Activated T-helper 1 cell treated with anti-CD3 and anti-CD28 coated beads, Interleukin-2, amount 50 U/mL, for 16 hours (primary cell): ENCODE results near the gene OAS3.
"Not testable (repeated sequence)": the region's sequence is repeated elsewhere in the genome, so short reads cannot be mapped to it uniquely, and the experiment has no call there.

Experiments used
- DNase-seq, 2 donors: peaks; one replicate each; pipeline ENCODE4 v3.0.0-alpha.2; 2020; ENCODE audit warnings: low read depth in 1 of 2, low spot score in 1 of 2

OAS3 gene

DNA sequence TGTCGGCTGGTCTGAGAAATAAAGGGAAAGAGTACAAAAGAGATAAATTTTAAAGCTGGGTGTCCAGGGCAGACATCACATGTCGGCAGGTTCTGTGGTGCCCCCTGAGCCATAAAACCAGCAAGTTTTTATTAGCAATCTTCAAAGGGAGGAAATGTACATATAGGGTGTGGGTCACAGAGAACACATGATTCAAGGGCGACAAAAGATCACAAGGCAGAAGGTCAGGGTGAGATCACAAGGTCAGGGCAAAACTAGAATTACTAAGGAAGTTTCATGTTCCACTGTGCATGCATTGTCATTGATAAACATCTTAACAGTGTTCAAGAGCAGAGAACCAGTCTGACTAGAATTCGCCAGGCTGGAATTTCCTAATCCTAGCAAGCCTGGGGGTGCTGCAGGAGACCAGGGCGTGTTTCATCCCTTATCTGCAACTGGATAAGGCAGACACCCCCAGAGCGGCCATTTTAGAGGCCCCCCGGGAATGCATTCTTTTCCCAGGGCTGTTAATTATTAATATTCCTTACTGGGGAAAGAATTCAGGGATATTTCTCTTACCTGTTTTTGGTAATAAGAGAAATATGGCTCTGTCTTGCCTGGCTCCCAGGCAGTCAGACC, 11.7 kb upstream of the OAS3 start:
- not testable (repeated sequence) for DNase-seq

DNA sequence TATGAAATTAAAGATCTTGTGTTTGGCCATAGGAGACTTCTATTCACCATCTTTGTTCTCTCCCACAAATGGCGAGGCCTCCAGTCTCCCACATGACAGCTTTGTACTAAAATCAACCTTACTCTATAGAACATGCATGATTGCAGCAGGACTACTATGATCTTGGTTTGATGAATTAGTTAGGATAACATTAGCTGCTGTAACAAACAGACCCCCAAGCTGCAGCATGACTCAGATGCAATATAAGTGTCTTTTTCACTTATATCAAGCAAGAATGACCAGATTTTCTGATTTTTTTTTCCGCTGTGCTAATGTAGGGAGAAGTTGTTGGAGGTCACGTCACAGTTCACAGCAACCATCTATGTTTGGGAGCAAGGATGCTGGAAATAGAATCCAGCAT, 10.8 kb upstream of the OAS3 start:
- no peak for DNase-seq

DNA sequence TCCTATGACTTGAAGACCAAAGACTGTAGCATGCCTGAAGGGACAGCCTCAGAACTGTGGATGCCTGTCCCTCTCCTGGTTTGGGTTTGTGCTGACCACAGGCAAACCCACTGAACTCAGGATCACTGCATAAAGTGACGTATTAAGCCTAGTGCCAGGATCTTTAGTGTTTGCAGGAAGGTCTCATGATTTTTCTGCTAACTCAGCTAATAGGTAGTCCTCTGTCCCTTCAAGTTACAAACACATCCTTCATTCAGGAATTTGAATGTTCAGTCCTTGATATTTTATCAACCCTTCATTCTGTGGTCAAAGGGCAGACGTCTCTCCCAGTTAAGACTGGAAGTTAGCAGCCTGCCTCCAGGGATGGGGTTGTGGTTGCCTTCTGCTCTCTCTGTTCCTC, 10.3 kb upstream of the OAS3 start:
- no peak for DNase-seq

DNA sequence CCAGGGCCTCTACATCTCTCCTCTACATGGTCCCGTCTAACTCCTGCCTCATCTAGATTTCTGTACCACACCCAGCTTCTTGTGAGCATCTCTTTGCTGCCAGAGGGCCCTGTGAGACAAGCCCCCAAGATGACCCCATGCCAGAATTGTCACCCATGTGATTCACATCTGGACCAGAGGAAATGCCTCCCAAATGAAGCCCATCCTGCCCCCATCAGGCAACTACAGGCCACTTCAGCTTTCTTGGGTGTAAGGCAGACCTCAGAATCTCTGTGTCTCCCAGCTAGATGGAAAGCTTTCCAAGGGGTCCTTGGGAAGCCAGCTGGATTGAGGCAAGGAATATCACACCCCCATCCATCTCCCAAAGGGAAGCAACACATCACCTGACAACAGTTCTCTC, 9.3 kb upstream of the OAS3 start:
- DNase-seq, result no peak

DNA sequence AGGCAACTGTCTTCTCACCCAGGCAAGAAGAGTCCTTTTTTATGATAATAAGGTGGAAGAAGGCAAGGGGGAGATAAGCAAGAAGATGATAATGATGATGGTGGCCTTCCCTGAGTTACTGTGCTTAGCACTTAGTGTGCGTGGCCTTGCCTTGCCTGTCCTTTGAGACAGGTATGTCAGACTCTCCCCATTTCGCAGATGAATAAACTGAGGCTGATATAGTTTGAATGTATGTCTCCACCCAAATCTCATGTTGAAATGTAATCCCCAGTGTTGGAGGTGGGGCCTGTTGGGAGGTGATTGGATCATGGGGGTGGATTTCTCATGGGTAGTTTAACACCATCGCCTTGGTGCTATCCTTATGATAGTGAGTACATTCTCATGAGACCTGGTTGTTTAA, 8.6 kb upstream of the OAS3 start:
- DNase-seq, result no peak

DNA sequence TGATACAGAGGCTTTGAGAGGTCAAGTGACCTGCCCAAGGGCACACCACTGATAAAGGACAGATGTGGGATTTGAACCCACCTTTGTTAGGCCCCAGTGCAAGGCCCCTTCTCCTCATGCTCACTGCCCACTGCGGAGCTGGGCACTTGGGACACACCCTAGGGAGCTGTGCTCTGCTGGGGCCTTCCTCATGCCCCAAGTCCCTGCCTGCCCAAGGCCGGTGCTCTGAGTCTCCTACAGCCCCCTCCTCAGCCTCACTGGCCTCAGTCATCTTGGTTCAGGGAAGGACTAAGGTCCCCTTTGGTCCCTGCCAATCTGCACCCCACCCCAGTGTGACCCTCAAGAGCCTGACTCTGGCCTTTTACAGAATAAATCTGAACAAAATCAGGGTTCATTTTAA, 7.9 kb upstream of the OAS3 start:
- no peak for DNase-seq

DNA sequence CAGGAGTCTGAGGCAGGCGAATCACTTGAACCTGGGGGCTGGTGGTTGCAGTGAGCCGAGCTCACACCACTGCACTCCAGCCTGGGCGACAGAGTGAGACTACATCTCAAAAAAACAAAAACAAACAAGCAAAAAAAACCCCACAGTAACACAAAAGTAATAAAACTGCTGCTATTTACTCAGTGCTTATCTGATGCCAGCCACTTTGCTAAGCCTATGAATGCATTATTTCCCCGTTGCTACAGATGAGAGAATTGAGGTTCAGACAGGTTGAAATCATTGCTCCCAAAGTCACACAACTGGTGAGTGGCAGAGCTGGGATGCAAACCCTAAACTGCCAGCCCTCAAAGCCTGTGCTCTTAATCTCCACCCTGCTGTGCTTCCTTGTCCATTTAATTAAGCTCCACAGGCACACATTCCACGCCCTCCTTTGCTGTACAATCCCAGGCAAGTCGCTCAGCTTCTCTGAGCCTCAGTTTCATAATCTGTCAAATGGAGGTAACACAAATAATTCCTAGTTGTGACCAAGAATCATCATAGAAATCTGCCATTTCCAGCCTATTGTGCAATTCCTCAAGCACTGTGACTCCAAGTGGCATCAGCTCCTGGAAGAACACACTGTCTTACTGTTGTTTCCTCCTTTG, 5.7 kb upstream of the OAS3 start:
- DNase-seq, result no peak

DNA sequence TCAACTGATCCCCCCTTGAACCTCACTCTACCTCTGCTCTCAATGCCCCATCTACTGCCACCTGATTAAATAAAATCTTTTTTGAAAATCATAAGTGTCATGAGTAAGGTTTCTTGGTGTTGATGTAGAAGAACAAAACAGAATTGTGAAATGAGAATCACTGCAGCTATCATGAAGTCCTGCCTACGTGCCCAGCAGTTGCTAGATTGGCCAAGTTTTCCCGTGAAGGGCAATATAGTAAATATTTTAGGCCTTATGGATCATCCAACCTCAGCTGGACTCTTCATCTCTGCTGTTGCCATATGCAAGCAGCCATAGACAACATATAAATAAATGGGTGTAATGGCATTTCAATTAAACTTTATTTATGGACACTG, 5.2 kb upstream of the OAS3 start:
- no peak for DNase-seq

DNA sequence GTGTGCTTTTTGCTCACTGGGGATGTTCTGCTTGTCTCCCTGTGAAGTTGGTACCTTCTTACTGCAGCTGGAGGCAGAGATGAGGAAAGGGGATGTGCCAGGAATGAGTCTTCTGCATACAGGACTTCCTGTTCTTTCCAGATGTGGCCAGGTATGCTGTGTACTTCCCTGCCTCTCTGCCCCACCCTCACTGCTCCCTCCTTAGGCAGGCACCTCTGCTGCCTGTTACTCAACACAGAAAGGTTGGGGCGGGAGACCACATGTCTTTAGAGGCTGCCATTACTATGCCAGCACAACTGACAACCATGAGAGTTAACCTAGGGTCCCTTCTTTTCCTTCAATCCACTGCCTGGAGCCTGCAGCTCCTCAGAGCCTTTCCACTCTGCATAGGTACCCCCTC, 2.0 kb upstream of the OAS3 start:
- DNase-seq, result no peak

DNA sequence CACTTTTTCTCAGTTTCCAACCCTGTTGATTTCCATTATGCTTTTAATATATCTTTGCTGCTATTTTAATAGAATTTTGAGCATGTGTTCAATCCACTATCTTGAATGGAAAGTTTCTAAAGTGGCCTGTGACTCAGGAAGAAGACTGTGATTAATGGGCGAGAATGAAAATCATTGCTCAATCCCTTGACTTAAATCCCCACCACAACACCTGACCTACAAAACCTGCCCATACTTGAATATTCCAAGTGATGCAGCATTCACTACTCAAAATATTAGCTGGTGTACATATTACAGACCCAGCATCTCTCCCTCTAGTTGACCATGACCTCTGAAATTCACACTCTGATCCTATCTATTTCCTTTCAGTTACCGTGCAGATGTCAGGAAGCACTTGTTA, 1.3 kb upstream of the OAS3 start:
- DNase-seq, result no peak

DNA sequence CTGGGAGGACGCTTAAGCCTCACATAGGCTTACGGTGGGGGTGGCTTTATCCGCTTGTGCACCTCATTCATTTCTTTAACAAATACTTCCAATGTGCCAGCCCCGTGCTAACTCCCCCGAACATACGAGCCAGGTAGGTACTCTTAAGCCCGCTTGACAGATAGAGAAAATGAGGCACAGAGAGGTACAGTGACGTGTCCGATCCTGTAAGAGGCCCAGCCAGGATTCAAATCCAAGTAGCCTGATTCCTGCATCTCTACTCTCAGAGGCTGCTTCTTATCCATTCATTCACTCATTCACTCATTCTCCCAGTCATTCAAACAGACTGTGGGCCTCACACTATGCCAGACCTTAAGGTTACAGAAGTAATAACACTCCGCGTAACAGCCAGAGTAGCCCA, 477 bp downstream of the OAS3 start:
- DNase-seq, result no peak

DNA sequence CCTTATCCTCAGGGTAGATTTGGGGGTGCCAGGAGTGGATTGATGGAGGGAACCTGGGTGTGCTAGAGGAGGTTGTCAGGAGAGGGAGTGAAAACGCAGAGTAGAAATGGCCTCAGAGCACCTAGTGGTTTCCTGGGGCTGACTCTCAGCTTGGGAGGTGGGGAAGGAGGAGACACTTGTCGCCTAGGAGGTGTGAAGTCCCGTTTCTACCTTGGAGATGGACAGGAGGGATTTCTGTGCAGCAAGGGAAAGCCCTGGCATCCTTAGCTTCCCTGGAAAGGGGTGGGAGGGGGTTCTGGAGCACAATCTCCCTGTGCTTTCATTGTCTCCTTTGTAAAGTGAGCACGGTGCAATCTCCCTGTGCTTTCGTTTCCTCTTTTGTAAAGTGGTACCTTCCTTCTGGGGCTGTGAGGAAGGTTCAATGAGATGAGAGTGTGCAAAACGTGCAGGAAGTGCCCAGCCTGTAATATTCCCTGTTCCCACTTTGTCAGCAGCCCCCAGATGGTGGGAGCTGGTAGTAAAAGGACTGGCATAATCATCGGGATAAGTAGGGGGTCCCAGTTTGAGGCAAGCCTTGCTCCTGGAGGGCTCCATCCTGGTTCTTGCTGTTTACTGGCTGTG, 1.6 kb downstream of the OAS3 start:
- DNase-seq, result no peak

DNA sequence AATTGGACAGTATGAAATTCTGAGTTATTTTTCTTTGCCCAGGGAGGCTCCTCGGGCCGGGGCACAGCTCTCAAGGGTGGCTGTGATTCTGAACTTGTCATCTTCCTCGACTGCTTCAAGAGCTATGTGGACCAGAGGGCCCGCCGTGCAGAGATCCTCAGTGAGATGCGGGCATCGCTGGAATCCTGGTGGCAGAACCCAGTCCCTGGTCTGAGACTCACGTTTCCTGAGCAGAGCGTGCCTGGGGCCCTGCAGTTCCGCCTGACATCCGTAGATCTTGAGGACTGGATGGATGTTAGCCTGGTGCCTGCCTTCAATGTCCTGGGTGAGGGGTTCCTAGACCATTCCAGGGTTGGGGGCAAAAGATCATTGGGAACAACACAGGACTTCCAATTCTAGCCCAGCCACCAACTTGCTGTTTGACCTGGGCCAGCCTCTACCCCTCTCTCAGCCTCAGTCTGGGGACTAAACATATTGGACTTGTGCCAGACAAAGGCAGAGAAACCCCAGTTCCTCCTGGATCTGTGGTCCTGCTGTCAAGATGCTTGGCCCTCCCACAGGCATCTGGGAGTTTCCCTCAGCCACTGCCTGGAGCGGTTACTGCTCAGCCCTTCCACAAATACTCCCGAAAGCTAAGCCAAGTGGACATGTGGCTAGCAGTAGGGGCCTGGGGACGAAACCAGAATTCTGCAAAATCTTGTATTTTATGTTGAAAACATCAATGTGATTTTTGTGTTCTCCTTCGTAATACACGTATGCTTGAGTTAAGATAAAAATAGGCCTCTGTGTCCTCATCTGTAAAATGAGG, 3.5 kb downstream of the OAS3 start:
- DNase-seq, result no peak

DNA sequence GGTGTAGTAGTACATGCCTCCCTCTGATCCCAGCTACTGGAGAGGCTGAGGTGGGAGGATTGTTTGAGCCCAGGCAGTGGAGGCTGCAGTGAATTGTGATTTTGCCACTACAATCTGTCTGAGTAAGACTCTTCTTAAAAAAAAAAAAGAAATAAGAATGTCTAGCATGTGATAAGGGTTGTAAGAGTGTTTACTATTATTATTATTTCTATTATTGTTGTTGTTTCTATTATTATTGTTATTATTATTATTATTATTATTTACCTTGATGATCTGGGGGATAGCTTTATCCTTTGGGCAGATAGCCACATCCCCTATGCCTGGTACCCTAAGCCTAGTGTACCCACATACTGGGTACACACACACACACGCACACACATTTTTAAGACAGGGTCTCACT, 4.3 kb downstream of the OAS3 start:
- DNase-seq, result no peak

DNA sequence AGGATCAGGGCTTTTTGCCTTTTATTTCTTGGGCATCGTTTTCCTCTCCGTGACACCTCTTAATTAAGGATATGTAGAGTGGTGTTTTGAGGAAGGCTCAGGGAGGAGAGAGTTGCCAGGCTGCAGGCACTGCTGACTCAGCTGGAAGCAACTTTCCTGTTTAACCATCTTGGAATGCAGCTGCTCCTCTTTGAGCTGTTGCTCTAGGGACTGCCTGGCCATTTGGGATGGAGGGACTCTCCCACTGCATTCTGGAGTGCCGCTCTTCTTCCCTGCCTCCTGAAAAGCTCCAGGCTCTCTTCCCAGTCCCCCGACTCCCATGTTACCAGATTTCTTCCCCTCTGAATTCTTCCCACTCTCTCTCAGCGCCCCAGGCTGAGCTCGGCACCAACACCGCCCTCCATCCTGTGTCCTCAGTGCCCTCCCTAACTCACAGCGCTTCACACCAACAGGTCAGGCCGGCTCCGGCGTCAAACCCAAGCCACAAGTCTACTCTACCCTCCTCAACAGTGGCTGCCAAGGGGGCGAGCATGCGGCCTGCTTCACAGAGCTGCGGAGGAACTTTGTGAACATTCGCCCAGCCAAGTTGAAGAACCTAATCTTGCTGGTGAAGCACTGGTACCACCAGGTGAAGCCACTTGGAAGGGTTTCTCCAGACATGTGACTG, 5.9 kb downstream of the OAS3 start:
- no peak for DNase-seq

DNA sequence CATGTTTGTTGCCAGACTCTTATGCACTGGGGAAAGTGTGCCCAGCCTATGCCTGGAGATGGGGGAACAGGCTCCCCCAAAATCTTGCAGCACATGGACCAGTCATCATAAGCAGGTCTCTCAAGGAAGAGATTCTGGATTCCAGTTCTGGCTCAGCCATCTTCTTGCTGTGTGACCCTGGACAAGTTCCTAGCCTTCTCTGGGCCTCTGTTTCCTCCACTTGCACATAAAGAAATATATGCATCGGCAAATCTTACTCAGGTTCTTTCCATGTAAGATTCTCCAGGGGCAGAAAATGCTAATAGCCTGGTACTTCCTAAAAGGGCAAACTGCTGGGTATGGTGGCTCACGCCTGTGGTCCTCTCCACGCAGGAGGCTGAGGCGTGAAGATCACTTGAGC, 7.2 kb downstream of the OAS3 start:
- DNase-seq, result no peak

DNA sequence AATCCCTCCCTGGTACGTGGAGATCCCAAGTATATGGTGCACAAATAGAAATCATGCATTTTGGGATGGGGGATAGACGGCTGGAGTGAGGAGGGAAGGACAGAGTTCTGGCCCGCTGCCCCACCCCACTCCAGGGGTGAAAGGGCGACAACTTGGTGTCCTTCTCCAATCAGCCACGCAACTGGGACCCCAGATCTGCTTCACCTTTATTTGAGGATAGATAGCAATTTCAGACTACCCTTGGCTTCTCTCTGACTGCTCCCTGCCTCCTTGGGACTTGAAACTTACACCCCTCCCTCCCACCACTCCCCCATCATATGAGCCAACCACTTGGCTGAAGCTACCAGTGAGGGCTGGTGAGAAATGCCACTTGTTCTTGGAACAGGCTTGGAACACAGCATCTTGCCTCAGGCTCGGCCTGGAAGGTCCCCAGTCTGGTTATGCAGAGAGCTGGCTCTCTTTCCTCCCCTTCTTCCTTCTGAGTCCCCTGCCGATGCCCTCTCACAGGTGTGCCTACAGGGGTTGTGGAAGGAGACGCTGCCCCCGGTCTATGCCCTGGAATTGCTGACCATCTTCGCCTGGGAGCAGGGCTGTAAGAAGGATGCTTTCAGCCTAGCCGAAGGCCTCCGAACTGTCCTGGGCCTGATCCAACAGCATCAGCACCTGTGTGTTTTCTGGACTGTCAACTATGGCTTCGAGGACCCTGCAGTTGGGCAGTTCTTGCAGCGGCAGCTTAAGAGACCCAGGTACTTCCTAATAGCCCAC, 8.1 kb downstream of the OAS3 start:
- DNase-seq, result no peak

DNA sequence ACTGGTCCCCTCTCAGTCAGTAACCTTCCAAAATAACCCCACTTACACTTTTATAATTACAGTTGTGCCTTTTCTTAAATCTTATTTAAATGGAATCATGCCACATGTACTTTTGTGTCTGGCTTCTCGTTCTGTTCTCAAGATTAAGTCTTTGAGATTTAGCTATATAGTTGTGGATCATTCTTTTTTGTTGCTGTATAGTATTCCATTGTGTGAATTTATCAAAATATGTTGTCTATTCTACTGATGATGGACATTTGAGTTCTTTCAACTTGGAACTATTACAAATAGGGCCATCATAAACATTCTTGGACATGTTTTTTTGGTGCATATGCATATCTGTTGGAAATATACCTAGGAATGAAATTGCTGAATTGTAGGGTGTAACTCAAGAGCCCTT, 9.0 kb downstream of the OAS3 start:
- DNase-seq, result no peak

DNA sequence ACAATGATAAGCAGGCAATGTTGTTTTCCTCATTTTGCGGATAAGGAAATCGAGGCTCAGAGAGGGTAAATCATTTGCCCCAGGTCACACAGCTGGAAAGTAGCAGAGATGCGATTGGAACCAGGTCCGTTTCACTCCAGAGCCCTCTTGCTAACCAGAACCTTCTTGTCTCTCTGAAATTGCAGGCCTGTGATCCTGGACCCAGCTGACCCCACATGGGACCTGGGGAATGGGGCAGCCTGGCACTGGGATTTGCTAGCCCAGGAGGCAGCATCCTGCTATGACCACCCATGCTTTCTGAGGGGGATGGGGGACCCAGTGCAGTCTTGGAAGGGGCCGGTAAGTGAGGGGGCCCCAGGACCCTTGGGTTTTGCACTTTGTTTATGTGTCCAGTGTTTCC, 9.5 kb downstream of the OAS3 start:
- no peak for DNase-seq

DNA sequence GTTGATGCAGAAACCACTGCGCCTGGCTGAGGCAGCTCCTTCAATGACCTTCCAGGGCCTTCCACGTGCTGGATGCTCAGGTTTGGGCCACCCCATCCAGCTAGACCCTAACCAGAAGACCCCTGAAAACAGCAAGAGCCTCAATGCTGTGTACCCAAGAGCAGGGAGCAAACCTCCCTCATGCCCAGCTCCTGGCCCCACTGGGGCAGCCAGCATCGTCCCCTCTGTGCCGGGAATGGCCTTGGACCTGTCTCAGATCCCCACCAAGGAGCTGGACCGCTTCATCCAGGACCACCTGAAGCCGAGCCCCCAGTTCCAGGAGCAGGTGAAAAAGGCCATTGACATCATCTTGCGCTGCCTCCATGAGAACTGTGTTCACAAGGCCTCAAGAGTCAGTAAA, 10.5 kb downstream of the OAS3 start:
- no peak for DNase-seq

DNA sequence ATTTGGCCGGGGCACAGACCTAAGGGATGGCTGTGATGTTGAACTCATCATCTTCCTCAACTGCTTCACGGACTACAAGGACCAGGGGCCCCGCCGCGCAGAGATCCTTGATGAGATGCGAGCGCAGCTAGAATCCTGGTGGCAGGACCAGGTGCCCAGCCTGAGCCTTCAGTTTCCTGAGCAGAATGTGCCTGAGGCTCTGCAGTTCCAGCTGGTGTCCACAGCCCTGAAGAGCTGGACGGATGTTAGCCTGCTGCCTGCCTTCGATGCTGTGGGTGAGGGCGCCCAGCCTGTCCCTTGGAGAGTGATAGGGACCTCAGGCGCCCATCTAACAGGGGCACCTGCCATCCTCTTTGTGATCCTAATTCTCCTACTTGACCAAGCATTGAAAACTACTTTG, 12.4 kb downstream of the OAS3 start:
- DNase-seq, result no peak
